GM18873 (cell line): Measurements from ENCODE around the gene RCL1.
"Not testable (repeated sequence)": the region's sequence is repeated elsewhere in the genome, so short reads cannot be mapped to it uniquely, and the experiment has no call there.

Source experiments
- ATAC-seq: cut with Tn5 transposase; IDR thresholded peaks from one replicate; pipeline ENCODE4 v1.9.1; 2021; ENCODE audit warnings: mild to moderate bottlenecking, moderate library complexity, moderate number of reproducible peaks; ENCODE audit not compliant: unreplicated experiment, low FRiP score

RCL1 gene

DNA sequence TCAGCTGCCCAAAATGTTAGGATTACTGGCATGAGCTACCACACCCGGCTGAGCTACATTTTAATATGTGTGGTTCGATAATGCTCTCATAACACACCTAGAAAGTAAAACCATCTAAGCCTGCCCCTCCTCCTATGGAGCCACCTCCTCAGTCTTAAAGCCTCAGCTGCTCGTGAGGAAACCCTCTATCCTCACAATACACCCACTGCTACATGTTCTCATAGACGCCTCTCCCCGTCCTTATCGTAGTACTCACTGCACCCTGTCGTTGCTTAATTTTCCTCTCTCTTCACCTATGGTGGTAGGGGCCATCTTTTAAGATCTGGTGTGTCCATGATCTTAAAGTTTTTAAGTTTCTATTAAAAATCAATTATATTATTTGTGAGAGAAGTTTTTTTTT is 72.9 kb downstream of the RCL1 start:
- no peak for ATAC-seq

DNA sequence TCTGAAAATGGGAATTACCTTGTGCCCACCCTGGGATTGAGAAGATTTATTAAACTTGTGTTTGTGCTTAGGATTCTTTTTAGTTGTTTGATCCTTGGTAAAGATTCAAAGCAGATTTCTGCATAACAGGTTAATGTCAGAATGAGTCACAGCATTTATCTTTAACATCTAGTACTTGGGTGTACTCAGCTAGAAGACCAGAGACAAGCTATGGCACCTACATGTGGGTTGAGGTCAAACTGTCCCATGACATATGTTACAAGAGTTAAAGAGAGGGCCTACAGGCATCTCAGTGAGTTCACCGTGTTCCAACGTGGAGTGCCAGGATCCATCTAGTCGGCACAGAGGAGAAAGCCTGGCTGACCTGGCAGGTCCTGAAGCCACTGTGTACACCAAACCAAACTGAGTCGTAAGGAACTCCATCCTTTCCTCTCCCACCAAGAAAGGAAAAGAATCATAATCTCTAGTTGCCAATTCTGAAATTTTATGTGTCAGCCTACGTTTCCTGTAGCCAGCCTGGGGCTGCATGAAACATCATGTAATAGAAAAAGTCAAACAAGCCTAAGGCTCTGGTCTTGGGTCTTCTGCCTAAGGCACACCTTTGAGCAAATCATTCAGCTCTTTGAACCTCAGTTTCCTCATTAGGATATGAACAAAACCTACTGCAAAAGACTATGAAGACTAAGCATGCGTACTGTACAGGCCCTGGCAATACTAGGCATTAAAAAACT is 73.7 kb downstream of the RCL1 start:
- ATAC-seq: no peak

DNA sequence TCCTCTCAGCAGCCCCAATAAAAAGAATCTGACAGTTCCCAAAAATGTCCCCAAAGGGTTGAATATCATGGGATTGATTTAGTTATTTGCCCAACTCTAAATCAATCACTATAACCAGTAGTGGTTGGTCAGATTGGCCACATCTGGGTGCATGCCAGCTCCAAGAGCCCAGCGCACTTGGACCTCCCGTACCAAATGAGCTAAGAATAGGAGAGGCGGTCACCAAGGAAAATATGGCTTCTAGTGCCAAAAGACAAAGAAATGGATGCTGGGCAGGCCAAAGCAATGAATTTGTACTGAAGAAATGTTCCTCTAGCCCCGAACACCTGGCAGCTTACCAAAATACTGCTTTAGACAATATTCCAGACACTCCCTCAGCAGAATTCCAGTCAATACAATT is 80.3 kb downstream of the RCL1 start:
- no peak for ATAC-seq

DNA sequence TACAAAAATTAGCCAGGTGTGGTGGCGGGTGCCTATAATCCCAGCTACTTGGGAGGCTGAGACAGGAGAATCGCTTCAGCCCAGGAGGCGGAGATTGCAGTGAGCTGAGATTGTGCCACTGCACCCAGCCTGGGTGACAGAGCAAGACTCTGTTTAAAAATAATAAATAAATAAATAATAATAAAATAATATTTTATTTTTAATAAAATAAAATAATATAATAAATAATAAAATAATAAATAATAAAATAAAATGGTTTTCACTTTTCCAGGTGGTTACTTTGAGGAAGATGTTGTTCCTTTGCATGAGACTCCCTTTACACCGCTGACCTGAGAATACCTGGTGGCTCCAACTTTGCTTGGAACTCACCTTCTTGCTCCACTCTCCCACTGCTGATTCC is 82.8 kb downstream of the RCL1 start:
- ATAC-seq: no peak

DNA sequence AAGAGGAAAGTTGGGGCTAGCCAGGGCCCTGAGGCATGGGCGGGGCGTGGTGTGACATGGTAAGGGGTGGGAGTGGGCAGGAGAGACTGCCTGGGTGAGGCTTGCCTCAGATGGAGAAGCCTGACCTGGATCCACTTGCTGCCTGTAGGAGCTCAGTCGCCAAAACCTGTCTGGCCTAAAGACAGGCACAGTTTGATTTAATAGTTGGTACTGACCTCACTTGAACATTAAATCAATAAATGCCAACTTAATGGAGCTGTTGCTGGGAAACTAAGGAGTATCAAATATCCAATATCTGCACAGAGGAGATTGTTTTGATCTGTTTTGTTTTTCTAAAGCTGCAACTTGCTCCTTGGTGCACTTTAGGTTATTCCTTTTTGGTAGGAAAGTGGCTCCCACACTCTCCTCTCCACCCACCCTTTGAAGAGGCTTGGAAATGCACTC is 86.4 kb downstream of the RCL1 start:
- ATAC-seq: no peak

DNA sequence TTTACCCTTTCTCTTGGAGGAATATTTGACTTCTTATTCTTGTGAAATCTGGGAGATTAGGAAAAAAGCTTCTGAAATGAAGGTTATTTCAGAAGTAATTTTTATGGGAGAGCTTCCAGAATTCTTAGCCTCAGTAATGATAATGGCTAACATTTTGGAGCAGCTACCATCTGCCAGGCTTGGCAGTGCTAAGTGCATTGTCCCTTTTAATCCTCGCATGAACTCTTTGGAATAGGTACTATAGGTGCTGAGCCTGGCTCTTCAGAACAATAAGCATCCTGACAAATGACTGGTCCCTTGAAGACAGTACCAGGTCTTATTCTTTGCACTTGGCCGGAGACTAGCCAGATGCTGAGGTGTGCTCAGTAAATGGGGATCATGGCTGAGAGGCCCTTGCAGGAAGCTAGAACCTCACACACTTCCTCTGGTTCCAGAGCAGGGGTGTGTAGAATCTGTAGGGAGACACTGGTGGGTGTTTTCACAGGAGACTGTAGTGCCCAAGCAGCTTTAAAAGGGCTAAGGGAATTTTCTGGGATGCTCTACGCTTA is 90.7 kb downstream of the RCL1 start:
- ATAC-seq: no peak

DNA sequence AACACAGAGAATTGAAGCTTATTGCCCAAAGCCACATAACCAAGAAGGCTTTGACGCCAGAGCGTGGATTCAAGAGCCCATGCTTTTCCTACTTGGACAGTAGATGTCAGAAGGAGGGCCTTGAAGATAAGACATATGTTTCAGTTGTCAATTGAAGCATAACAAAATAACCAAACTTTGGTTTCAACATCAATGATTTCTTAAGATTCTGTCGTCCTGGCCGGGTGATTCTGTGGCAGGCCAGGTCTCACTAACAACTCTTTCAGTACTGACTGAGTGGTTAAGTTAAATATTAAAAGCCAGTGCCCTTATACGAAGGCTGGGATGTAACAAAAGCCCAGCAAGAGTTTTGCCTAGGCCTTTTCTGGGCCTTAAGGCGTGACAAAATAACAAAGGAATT is 94.0 kb downstream of the RCL1 start:
- peak; percentile 96 for ATAC-seq

DNA sequence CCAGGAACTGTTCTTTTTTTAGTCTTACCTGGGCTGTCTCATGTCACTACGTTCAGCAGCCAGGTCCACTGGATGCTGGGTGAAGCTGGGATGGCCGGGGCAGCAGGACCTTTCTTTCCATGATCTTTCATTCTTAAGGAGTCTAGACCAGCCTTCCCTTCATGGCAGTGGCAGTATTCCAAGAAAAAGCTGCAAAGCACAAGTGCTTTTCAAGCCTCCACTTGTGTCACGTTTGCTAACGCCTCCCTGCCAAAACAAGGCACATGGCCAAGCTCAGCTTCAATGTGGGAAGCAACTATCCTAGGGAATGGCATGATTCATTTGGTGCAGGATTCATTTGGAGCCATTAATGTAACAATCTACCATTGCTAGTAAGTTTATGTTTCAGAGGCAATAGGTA is 94.8 kb downstream of the RCL1 start:
- no peak for ATAC-seq

DNA sequence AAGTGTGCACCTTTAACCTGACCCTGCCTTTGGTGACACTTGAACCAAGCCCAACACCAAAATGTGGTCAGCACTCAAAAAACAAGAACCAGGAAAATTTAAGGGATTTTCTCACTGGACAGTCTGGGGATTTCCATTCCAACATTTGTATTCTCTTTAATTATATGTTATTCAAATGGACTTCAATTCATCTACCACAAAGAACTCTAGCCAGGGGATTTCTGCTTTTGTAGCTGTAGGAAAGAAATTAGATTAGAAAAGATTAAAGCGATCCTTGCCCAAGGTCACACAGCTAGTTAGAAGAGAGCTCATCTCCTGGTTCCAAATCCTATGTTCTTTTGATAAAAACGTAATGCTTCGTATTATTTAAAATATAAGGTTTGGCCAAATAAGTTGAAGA is 97.5 kb downstream of the RCL1 start:
- ATAC-seq: no peak

DNA sequence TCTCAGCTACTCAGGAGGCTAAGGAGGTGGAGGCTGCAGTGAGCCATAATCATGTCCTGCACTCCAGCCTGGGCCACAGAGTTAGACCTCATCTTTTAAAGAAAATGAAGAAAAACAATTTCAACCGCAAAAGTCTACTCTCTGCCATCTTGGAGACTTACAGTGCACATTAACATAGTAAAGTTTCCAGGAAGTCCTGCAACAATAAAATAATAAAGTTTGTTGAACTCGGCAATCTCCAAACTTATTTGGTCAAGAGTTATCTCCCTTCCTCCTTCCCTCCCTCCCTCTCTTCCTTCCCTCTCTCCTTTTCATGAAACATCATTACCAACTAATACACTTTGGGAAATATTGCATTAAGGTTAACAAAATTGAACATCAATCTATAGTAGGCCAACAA is 98.2 kb downstream of the RCL1 start:
- ATAC-seq: no peak

DNA sequence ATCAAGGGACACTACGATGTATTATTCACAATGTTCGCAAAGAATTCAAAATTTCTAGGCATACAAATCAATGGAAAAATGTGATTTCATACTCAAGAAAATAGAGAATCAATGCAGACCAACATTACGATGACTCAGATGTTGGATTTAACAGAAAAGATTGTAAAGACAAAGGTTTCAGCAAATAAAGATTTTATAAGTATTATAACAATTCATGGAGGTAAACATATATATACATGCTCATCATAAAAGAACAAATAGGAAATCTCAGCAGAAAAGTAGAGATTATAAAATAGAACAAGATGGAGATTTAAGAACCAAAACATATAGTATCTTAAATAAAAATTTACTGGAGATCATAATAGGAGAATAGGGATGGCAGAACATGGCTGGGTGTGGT is 98.9 kb downstream of the RCL1 start:
- ATAC-seq: no peak

DNA sequence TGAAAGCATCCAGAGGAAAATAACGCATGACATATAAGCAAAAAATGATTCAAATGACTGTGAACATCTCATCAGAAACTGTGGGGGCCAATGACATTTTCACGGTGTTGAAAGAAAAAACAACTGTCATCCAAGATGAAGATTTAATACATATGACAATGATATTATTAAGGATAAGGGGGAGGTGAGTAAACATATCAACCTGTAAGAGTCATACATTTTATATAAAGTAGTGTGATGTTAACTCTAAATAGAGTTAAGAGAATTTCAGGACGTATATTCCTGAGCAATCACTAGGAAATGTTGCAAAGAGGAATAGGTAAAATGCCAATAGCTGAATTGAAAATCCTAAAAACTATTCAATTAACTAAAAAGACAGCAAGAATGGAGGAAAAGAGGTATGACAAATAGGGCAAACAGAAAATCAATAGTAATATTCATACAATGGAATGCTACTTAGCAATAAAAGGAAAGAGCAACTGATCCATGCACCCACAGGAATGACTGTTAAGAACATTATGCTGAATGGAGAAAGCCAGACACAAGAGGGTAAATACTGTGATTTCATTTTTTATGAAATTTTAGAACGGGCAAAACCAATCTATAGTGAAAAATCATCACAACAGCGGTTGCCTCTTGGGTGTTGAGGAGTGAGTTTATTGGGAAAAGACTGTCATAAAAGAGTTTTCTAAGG is 99.9 kb downstream of the RCL1 start:
- no peak for ATAC-seq

DNA sequence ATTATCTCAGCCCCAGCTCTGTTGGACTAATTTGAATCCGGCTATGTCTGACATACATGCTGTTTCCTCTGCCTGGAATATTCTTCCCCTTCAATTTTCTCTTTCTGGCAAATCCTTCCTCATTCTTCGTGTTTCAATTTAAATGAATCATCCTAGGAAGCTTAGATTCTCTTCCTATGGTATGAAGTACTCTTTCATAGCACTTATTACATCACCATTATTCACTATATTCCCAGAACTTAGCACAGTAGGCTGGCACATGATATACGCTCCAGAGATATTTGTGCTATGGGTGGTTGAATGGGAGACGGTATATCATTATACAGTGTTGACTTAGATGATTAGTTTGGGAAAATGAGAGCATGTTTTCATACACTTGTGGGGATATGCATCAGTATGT is 101.3 kb downstream of the RCL1 start:
- no peak for ATAC-seq

DNA sequence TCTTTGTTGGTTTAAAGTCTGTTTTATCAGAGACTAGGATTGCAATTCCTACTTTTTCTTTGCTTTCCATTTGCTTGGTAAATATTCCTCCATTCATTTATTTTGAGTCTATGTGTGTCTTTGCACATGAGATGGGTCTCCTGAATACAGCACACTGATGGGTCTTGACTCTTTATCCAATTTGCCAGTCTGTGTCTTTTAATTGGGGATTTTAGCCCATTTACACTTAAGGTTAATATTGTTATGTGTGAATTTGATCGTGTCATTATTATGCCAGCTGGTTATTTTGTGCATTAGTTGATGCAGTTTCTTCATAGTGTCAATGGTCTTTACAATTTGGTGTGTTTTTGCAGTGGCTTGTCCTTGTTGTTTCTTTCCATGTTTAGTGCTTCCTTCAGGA is 107.1 kb downstream of the RCL1 start:
- ATAC-seq: not testable (repeated sequence)

DNA sequence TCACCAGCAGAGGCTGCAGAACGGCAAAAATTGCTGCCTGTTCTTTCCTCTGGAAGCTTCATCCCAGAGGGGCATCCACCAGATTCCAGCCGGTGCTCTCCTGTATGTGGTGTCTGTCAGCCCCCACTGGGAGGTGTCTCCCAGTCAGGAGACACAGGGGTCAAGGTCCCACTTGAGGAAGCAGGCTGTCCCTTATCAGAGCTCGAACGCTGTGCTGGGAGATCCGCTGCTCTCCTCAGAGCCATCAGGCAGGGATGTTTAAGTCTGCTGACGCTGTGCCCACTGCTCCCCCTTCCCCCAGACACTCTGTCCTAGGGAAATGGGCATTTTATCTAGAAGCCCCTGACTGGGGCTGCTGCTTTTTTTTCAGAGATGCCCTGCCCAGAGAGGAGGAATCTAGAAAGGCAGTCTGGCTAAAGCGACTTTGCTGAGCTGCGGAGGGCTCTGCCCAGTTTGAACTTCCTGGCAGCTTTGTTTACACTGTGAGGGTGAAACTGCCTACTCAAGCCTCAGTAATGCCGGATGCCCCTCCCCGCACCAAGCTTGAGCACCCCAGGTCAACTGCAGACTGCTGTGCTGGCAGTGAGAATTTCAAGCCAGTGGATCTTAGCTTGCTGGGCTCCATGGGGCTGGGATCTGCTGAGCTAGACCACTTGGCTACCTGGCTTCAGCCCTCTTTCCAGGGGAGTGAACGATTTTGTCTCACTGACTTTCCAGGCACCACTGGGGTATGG is 108.8 kb downstream of the RCL1 start:
- ATAC-seq: not testable (repeated sequence)

DNA sequence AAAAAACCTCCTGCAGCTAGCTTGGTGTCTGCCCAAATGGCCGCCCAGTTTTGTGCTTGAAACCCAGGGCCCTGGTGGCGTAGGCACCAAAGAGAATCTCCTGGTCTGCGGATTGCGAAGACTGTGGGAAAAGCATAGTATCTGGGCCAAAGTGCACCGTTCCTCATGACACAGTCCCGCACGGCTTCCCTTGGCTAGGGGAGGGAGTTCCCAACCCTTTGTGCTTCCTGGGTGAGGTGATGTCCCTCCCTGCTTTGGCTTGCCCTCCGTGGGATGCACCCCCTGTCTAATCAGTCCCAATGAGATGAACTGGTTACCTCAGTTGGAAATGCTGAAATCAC is 109.4 kb downstream of the RCL1 start:
- no peak for ATAC-seq

DNA sequence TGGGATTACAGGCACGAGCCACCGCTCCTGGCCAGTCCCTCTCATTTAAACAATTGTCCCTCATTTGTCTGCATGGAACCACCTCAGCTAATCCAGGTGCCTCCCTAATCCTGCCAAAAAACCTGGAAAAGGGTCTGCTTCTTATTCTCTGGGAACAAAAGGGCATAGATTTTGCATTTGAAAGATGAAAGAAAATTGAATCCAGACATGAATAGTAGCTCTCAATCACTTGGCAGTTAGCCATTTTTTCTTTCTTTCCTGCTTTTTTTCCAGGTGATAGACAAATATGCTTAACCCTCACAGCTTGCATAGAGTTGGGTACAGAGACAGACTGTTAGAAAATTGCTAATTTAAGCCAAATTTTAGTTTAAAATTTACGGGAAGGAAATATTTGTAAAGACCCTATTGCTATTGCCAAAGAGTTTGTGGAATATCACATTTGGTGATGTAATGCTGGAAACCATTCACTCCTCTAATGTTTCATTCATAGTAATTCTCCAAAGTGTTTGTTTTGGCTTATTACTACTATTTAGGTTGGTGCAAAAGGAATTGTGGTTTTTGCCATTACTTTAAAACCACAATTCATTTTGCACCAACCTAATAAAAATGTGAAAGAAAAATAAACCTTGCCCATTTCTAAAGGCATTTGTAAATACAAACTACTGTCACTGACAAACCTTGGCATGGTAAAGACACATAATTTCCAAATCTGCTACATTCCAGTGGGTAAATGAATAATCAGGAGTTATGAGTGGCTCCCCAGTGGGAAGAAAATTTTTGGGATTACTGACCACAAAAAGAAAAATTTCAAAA is 111.8 kb downstream of the RCL1 start:
- ATAC-seq: no peak

DNA sequence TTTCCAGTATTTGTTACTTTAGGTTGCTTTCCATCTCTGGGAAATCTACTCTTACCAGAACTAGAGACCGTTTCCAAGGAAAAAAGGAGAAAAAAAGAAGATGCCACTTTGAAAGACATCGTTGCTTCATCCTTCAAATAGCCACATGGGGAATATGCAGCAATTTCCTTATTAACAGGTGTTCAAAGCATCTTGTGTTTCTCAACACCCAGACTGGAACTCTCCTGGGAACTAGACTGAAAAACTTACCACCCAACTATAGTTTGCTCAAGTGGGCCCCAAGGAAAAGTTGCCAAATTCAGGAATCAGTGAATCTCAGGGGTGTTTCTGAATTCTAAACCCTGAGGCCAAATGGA is 112.4 kb downstream of the RCL1 start:
- no peak for ATAC-seq
